ENCODE measurements around the gene TXNDC17. TPM values are rescaled to one million over a fixed set of nuclear protein-coding genes. Genes with fewer than 3 reads are reported as not detected.

Gene TXNDC17
- total and polyA plus RNA-seq, 2 of the 13 experiments (the other 11 are each of a cell fraction or from before 2014, with no cell fraction given): 188 to 266 TPM

- peak; percentile 75; the same call in 1 of the 2 replicates for TF ChIP-seq ZNF609 (CRISPR knock-in tag; IDR thresholded peaks at IDR 0.05; ENCODE audit: borderline replicate concordance)
- TF ChIP-seq ZXDC (CRISPR knock-in tag; IDR thresholded peaks at IDR 0.05): peak; percentile 90; the same call in 1 of the 2 replicates
- TF ChIP-seq ZNF318 (CRISPR knock-in tag; IDR thresholded peaks at IDR 0.05): peak; percentile 92
- peak; percentile 83; the same call in 1 of the 2 replicates for TF ChIP-seq TSC22D2 (CRISPR knock-in tag; IDR thresholded peaks at IDR 0.05; ENCODE audit: borderline replicate concordance)
- peak; percentile 100 for TF ChIP-seq FOXO4 (CRISPR knock-in tag; conservative IDR thresholded peaks at IDR 0.05)
- TF ChIP-seq ZNF317 (CRISPR knock-in tag; IDR thresholded peaks at IDR 0.05): peak; percentile 91
- TF ChIP-seq TBL1XR1 (IDR thresholded peaks at IDR 0.05; ENCODE audit: borderline replicate concordance, low read length, partially characterized antibody): no peak
- peak; percentile 93; the same call in 1 of the 2 replicates for TF ChIP-seq ZNF660 (CRISPR knock-in tag; IDR thresholded peaks at IDR 0.05; ENCODE audit: borderline replicate concordance, low read depth)
- peak; percentile 93 for TF ChIP-seq ZNF546 (CRISPR knock-in tag; conservative IDR thresholded peaks at IDR 0.05)
- TF ChIP-seq ZMYM3 (CRISPR knock-in tag; IDR thresholded peaks at IDR 0.05): no peak
- peak; percentile 84 for TF ChIP-seq RBFOX2 (IDR thresholded peaks at IDR 0.05; ENCODE audit: low read depth, low read length)
Measured at GRCh38 chr17:6651919-6652452, 11.1 kb downstream of the TXNDC17 start (continued).

All from HepG2 (cell line).